HG03045 (cell line): ENCODE measurements around the gene CCDC112.
"Not testable (repeated sequence)": the region's sequence is repeated elsewhere in the genome, so short reads cannot be mapped to it uniquely, and the experiment has no call there.

Experiments
- ATAC-seq: cut with Tn5 transposase; IDR thresholded peaks from one replicate; pipeline ENCODE4 v1.9.1; 2021; ENCODE audit warnings: mild to moderate bottlenecking, moderate library complexity; ENCODE audit not compliant: unreplicated experiment

CCDC112 gene, protein sequence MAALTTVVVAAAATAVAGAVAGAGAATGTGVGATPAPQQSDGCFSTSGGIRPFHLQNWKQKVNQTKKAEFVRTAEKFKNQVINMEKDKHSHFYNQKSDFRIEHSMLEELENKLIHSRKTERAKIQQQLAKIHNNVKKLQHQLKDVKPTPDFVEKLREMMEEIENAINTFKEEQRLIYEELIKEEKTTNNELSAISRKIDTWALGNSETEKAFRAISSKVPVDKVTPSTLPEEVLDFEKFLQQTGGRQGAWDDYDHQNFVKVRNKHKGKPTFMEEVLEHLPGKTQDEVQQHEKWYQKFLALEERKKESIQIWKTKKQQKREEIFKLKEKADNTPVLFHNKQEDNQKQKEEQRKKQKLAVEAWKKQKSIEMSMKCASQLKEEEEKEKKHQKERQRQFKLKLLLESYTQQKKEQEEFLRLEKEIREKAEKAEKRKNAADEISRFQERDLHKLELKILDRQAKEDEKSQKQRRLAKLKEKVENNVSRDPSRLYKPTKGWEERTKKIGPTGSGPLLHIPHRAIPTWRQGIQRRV

GRCh38 chr5:115296124-115297022 lies at the start of gene CCDC112:
Gene CCDC112, minus strand, starts transcription at chr5:115296654. Its CDS starts 111 bp downstream, at chr5:115296543.
- ATAC-seq: peak; percentile 85

- ATAC-seq: no peak
Measured at GRCh38 chr5:115345344-115345743, 48.9 kb upstream of the CCDC112 start.

- ATAC-seq: no peak
Measured at GRCh38 chr5:115343855-115344254, 47.4 kb upstream of the CCDC112 start.

DNA sequence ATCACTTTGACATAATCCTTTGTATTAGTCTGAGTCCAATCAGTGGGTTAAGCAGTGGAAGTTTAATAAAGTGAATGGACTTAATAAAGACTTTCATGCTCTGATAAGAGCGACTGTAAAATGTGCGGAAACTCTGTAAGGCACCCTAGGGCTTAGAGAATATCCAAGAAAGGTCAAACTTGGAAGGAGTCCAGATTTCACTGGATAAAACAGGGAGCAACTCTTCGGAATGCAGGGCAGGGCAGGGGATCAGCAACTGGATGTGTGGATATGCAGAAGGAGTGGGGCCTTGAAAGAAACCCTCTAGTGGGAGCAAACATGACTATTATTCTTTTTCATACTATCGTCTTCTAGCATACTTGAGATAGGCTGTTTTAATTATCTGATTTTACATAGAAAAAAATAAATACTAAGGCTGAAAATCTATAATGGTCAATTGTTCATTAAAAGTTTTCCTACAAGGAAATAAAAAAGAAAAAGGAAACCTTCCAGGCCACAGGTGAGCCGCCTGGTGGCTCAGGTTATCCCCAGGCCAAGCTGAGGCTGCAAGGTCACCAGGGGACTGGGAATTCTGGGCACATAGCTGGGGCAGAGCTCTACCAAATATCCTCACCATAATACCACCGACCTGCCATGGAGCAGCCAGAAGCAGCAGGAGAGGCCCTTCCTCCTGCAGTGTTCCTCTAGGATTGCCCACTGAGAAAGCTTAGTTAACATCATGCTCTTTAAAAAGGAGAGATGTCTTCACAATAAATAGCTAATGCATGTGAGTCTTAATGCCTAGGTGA lies 46.3 kb upstream of the CCDC112 start:
- no peak for ATAC-seq

DNA sequence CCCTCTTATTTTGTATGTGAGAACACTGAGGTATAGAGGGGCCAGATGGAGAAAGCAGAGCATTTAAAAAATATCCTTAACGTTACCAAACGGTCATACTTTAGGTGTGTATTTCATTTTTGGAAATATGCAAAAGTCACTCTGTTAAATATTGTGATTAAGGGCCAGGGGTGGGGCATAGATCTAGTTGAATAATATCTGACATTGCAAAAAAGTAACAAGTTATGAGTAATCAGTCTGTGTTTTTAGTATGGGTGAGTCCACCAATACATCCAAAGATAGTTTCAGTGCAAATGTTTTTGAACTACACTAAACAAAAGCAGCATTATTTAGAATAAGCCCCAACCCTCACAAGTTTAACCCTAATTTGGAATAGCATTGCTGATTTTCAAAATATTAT lies 45.3 kb upstream of the CCDC112 start:
- ATAC-seq: no peak

- ATAC-seq: no peak
Measured at GRCh38 chr5:115338851-115339250, 42.4 kb upstream of the CCDC112 start.

- no peak for ATAC-seq
Measured at GRCh38 chr5:115337882-115338281, 41.4 kb upstream of the CCDC112 start.

DNA sequence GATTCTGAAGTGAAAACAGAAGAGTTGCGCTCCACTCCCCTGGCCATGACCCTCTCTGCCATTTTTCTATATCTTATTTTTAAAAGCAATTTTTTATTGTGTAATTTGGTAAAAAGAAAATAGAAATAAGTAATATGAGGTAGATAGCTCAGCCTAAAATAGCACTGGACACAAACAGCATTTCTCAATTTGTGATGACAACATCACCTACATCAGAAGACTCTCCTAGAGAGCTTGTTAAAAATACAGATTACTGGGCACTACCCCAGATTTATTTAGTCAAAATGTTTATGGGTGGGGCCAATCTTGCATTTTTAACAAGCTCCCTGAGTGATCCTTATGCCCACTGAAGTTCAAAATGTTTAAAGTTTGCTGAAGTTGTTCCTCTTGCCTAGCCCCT lies 40.5 kb upstream of the CCDC112 start:
- no peak for ATAC-seq

GRCh38 chr5:115336201-115336720 lies 39.8 kb upstream of the CCDC112 start:
- no peak for ATAC-seq

DNA sequence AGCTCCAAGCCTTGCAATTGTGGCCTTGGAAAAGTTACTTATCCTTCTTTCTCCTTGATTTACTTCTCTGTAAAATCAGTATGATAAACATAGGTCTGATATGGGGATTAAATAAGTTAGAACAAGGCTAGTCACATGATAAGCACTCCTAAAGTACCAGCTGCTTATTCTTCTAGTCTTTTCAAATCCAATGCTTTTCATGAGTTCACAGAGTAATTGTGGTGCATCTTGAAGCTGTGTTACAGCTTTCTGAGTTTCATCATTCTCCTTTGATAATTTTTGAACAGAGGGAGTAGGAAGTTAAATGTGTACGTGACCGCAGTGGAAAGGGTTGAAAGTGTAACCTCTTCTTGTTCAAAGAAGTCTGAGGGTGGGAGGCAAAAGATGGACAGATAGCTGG lies 38.8 kb upstream of the CCDC112 start:
- no peak for ATAC-seq

DNA sequence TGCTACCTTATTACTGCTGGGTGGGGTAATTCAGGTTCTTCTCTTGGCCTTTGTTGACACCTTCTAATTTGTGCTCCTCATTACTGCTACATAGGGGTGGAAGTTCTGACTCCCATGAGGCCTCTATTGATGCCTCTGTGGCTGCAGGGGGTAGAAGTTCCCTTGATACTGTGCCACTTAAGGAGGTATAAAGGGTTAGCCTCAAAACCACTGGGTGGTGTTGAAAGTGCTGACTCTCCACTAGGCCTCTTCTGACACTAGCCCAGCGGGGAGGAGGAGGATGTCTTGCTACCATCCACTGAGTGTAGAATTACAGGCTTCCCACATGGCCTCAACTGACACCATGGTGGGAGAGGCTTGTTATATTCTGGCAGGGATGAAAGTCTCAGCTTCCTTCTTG lies 36.7 kb upstream of the CCDC112 start:
- no peak for ATAC-seq

DNA sequence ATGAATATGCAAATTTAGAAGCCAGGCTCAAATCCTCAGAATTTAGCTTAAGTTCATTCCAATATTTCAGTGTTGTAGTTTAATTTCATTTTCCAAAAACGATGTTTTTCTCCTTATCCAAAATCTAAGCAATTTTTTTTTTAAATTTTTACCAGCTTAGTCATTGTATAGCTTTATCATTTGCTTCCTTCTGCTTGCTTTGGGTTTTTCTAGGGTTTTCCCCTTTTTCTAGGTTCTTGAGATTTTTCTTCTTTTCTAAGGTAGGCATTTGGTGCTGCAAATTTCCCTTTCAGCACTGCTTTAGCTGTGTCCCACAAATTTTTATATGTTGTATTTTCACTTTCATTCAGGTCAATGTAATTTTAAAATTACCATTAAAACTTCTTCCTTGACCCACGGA lies 34.4 kb upstream of the CCDC112 start:
- no peak for ATAC-seq

- ATAC-seq: no peak
Measured at GRCh38 chr5:115329475-115329874, 33.0 kb upstream of the CCDC112 start.

DNA sequence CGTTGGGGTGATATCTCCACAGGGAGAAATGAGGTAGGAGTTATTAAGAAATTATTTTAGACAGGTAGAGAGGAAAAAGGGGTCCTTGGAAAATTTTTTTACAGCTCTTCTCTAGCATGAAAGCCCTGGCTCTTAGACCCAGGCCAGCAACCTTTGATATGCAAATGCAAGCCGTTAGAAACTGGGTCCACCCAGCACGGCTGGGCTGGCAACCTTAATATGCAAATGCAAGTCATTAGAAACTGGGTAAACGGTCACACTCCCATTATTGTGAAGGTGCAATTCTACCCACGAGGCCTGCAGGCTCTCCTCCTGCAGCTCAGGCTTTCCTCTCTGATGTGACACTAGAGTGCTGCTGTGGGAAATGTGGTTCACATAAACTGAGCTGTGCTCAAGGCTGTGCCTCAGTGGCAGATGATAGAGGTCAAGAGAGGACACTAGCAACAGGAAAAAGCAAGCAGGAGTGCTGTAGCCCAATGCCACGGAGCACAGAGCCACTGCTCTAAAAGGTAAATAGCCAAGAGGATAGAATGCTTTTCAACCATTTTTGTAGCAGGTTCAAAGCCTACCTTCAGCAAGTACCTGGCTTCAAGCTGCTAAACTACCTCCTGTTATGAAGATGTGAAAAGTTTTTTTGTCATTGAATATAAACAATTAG lies 32.3 kb upstream of the CCDC112 start:
- ATAC-seq: not testable (repeated sequence)

GRCh38 chr5:115325296-115325959 lies 29.0 kb upstream of the CCDC112 start:
- no peak for ATAC-seq

GRCh38 chr5:115324021-115324420 lies 27.6 kb upstream of the CCDC112 start:
- no peak for ATAC-seq

- no peak for ATAC-seq
Measured at GRCh38 chr5:115322729-115323128, 26.3 kb upstream of the CCDC112 start.

GRCh38 chr5:115321309-115321708 lies 24.9 kb upstream of the CCDC112 start:
- ATAC-seq: no peak

DNA sequence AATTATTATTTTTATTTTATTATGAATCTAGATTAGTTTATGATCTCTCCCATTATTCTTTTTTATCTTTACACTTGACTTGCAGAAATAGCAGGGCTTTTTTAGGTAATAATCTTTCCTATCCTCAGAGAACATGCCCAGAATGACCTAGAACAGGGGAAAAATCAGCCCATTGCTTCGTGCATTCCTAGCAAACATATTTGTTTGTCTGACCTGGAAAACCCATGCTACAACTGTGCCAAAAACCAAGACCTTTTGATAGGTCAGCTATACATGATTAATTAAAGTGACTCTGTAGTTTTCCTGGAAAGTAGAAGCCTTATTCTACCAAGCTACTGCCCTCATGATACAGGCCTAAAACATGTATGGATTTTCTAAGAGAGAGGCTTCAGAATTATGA lies 24.1 kb upstream of the CCDC112 start:
- no peak for ATAC-seq

DNA sequence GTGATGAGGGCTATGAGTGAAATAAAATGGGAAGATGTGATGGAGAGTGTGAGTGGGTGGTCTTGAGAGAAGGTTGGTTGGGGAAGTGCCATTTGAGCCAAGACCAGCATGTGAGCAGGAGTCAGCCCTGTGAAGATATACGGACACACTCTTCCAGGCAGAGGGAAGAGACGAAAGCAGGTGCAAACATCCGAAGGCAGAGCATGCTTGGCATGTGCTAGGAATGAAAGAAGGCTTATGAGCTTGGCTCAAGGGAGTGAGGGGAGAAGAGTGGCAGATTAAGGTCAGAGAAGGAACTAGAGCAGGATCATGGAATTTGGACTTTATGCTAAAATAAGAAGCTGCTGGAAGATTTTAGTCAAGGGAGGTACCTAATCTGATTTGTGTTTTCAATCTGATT lies 23.6 kb upstream of the CCDC112 start:
- no peak for ATAC-seq
